Lower leg skin (tissue), 4 donors: ENCODE measurements around the gene DMRT1. TPM values are rescaled to one million over a fixed set of nuclear protein-coding genes. Genes with fewer than 3 reads are reported as not detected.

Experiments used
- DNase-seq, 2 donors: peaks; one replicate each; pipeline ENCODE4 v3.0.0-alpha.2; 2019; ENCODE audit warnings: low spot score in 2 of 2
- H3K4me3 ChIP-seq: fragments of 200-600 bp; sonication (generic); 2 replicates; pipeline ENCODE4 v1.5.1; 2017; ENCODE audit warnings: mild to moderate bottlenecking, low read depth; ENCODE audit not compliant: poor library complexity, severe bottlenecking
- CTCF ChIP-seq, 3 donors: fragments of 450-650 bp; IDR thresholded peaks; one replicate each; pipeline ENCODE4 v1.5.1; 2016; ENCODE audit warnings: antibody characterized with exemption in 3 of 3, mild to moderate bottlenecking in 3 of 3, moderate library complexity in 2 of 3
- POLR2A ChIP-seq, 2 donors: fragments of 450-650 bp; IDR thresholded peaks; one replicate each; pipeline ENCODE4 v1.6.1; 2016 to 2017; ENCODE audit warnings: antibody characterized with exemption in 2 of 2, mild to moderate bottlenecking in 1 of 2, moderate library complexity in 1 of 2
- WGBS, 2 donors: methylation state at CpG; one replicate each; pipeline ENCODE4 v1.1.5; 2018; 5-methylcytosine and 5-hydroxymethylcytosine counted together
- intact Hi-C: fragments of 100-400 bp; cut with DNase I; formaldehyde crosslinking; loops from one replicate; pipeline ENCODE4 v1.15.0; 2023; ENCODE audit warnings: low total_unique reads
- total RNA-seq, 4 donors: library from RNA; depleted of rRNA; stranded (reverse); fragments of >200 nt; gene quantifications; one replicate each; pipeline ENCODE4 v1.1.0, GENCODE V29; 2016

DMRT1 gene
- total RNA-seq, 4 donors from 2014 or later, result not detected

GRCh38 chr9:1007312-1007711 is 165.8 kb downstream of the DMRT1 start:
- intact Hi-C loops, result loop anchor here (5.0 to 10.0 kb wide), 2 partner anchors 115 to 623 kb away; no protein-coding TSS in a partner anchor
- 85% methylated on average over 3 of the region's 3 CpGs for WGBS, 2 donors
- no peak for DNase-seq
- no peak overlapping the region for H3K4me3 ChIP-seq
- TF ChIP-seq POLR2A (IDR thresholded peaks at IDR 0.05), result no peak
- TF ChIP-seq CTCF (IDR thresholded peaks at IDR 0.05), result no peak

GRCh38 chr9:1008216-1008615 is 166.7 kb downstream of the DMRT1 start:
- no peak for DNase-seq
- H3K4me3 ChIP-seq, result no peak overlapping the region
- intact Hi-C loops, result loop anchor here (5.0 to 10.0 kb wide), 2 partner anchors 116 to 623 kb away; no protein-coding TSS in a partner anchor
- 88 to 96% methylated on average over 3 of the region's 3 CpGs for WGBS, 2 donors
- TF ChIP-seq POLR2A (IDR thresholded peaks at IDR 0.05) (no peak), CTCF (IDR thresholded peaks at IDR 0.05) (no peak)

- intact Hi-C loops, result loop anchor here (5.0 to 10.0 kb wide), 2 partner anchors 117 to 624 kb away; no protein-coding TSS in a partner anchor
- 2 to 5% methylated on average over 14 of the region's 14 CpGs for WGBS, 2 donors
- peak; percentile 68 to 97 for DNase-seq
- peak in 1 of 3 donors; percentile 17 for TF ChIP-seq CTCF (IDR thresholded peaks at IDR 0.05)
- no peak for TF ChIP-seq POLR2A (IDR thresholded peaks at IDR 0.05)
- H3K4me3 ChIP-seq, result no peak overlapping the region
Observed at GRCh38 chr9:1009101-1009707, 167.7 kb downstream of the DMRT1 start.

GRCh38 chr9:1013021-1013420 is 171.5 kb downstream of the DMRT1 start:
- intact Hi-C loops, result no loop called here
- DNase-seq, result no peak
- H3K4me3 ChIP-seq, result no peak overlapping the region
- TF ChIP-seq CTCF (IDR thresholded peaks at IDR 0.05), result no peak
- no peak for TF ChIP-seq POLR2A (IDR thresholded peaks at IDR 0.05)
- WGBS, 2 donors, result 71 to 74% methylated on average over 5 of the region's 5 CpGs

GRCh38 chr9:1014225-1014624 is 172.7 kb downstream of the DMRT1 start:
- intact Hi-C loops, result no loop called here
- 75 to 82% methylated on average over 4 of the region's 4 CpGs for WGBS, 2 donors
- TF ChIP-seq CTCF (IDR thresholded peaks at IDR 0.05), result no peak
- no peak overlapping the region for H3K4me3 ChIP-seq
- DNase-seq, result no peak

GRCh38 chr9:1014640-1015039 is 173.1 kb downstream of the DMRT1 start:
- intact Hi-C loops, result no loop called here
- H3K4me3 ChIP-seq, result no peak overlapping the region
- no peak for TF ChIP-seq POLR2A (IDR thresholded peaks at IDR 0.05)
- TF ChIP-seq CTCF (IDR thresholded peaks at IDR 0.05), result no peak
- DNase-seq, result no peak
- WGBS, 2 donors, result 83 to 85% methylated on average over 2 of the region's 2 CpGs
